Activated gamma-delta T cell treated with anti-CD3 and anti-CD28 coated beads, Interleukin-2, amount 50 U/mL, for 16 hours (primary cell): ENCODE results near the gene MTX1.
"Not testable (repeated sequence)": the region's sequence is repeated elsewhere in the genome, so short reads cannot be mapped to it uniquely, and the experiment has no call there.

Source experiments
- DNase-seq: peaks from one replicate; pipeline ENCODE4 v3.0.0-alpha.2; 2020; ENCODE audit warnings: low read depth

Gene MTX1, protein sequence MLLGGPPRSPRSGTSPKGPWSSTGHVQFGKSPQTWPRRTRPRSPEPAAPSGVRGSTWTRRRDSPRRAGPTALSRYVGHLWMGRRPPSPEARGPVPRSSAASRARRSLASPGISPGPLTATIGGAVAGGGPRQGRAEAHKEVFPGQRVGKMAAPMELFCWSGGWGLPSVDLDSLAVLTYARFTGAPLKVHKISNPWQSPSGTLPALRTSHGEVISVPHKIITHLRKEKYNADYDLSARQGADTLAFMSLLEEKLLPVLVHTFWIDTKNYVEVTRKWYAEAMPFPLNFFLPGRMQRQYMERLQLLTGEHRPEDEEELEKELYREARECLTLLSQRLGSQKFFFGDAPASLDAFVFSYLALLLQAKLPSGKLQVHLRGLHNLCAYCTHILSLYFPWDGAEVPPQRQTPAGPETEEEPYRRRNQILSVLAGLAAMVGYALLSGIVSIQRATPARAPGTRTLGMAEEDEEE

DNA sequence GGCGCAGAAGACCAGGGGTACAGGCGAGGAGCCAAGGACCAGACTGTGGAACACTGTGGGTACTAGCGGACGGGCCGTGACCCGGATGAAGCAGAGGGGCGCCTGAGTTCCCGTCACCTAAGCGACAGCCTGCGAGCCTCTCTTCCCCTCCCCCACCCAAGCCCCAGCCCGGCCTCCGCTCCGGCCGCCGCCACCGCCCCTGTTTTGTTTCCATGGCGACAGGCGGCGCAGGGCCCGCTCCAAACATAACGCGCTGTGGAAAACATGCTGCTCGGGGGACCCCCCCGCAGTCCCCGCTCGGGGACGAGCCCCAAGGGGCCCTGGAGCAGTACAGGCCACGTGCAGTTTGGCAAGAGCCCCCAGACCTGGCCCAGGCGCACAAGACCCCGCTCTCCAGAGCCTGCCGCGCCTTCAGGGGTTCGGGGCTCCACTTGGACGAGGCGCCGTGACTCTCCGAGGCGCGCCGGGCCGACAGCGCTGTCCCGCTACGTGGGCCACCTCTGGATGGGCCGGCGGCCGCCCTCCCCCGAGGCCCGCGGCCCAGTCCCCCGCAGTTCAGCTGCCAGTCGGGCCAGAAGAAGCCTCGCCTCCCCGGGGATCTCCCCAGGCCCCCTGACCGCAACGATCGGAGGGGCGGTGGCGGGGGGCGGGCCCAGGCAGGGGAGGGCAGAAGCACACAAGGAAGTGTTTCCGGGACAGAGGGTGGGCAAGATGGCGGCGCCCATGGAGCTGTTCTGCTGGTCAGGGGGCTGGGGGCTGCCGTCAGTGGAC lies at the start of gene MTX1:
MTX1 (plus strand) TSS at position 155 of the 771 bp plus-strand sequence; CDS start at position 265, 110 bp downstream.
- DNase-seq = peak; percentile 88

DNA sequence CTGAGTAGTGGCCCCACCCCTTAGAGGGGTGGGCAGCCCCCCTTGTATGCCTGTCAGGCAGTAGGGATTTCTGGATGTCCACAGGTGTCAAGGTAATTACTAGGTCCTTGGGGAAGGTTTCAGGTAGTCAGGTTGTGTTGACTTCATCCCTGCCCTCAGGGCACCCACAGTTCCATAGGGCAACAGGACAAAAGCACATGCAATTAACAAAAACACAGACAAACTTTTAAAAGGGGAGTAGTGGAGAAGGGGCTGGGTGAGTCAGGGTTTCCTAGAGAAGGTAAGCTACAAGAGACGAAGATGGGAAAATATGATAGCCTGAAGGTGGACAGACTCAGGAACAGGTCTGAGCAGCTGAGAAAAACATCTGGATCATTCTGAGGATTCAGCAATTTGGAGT lies 49.5 kb upstream of the MTX1 start:
- no peak for DNase-seq

GRCh38 chr1:155160128-155160527 lies 48.4 kb upstream of the MTX1 start:
- DNase-seq = no peak

- not testable (repeated sequence) for DNase-seq
These were observed 45.9 kb upstream of the MTX1 start for GRCh38 chr1:155162631-155163030.

- DNase-seq = not testable (repeated sequence)
These were observed 44.7 kb upstream of the MTX1 start for GRCh38 chr1:155163785-155164184.

DNA sequence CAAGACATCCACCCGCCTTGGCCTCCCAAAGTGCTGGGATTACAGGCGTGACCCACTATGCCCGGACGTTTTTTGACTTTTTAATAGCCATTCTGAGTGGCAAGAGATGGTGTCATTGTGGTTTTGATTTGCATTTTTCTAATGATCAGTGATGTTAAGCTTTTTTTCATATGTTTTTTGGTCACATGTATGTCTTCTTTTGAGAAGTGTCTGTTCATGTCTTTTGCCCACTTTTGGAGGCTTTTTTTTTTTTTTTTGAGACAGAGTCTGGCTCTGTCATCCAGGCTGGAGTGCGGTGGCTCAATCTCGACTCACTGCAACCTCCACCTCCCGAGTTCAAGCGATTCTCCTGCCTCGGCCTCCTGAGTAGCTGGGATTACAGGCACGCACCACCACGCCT lies 43.9 kb upstream of the MTX1 start:
- not testable (repeated sequence) for DNase-seq

DNA sequence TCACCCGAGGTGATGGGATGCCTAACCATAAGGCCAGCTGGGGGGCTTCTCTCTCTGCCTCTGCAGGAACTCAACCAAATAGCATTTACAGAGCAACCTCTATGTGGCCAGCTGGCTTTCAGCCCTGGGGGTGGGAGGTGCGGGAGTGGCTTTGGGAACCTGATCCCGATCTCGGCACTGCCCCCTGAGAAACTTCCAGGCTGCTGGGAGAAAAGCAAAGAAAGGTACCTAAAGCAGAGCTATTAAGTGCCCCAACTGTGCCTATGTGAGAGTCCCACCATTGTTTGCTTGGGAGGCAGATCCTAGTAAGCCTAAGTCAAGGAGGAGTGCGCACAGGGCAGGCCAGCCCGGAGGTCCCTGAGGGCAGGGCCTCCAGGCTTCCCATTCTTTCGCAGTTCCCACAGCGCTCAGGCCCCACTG lies 42.4 kb upstream of the MTX1 start:
- no peak for DNase-seq

GRCh38 chr1:155166471-155167165 lies 41.9 kb upstream of the MTX1 start:
- no peak for DNase-seq

DNA sequence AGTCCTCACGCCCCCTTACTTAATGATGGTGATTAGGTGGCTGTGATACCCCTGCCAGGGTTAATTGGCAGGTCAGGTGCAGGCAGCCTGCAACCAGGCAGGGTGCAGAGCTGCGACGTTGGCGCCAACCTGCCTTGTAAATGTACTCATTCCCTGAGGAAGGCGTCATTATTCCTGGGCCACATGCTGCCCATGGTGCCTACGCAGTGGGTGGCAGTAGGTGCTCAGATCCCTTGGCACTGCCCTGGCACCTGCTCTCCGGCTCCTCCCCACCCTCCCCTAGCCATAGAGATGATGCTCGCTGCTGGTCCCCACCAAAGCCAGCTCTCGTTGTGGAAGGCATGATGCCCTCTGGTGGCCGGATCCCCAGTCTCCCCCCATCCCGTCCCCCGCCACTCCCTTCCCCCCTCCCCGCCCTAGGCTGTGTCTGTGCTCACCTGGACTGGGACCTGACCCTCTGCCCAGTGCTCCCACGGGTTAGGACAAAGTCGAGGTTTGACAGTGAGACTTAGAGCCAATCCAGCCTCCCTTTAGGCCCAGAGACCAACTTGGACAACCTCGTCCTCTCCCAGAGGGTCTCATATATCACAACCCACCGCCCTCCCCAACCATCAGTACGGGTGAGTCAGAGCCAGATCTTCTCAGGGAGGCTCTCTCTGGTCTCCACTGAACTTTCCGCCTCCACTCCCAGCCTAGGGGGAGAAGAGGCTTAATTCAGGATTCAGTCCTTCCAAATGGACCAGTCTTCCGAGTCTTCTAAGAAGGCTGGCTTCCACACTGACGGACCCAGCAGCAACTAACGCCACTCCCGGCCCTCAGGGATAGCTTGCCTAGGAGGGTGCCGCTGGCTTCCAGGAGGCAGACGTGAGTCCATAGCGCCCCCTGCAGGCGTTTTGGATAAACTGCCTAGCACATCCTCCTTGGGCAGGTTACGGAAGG lies 41.1 kb upstream of the MTX1 start:
- peak; percentile 78 for DNase-seq

- DNase-seq = not testable (repeated sequence)
These were observed 40.4 kb upstream of the MTX1 start for GRCh38 chr1:155168105-155168445.

DNA sequence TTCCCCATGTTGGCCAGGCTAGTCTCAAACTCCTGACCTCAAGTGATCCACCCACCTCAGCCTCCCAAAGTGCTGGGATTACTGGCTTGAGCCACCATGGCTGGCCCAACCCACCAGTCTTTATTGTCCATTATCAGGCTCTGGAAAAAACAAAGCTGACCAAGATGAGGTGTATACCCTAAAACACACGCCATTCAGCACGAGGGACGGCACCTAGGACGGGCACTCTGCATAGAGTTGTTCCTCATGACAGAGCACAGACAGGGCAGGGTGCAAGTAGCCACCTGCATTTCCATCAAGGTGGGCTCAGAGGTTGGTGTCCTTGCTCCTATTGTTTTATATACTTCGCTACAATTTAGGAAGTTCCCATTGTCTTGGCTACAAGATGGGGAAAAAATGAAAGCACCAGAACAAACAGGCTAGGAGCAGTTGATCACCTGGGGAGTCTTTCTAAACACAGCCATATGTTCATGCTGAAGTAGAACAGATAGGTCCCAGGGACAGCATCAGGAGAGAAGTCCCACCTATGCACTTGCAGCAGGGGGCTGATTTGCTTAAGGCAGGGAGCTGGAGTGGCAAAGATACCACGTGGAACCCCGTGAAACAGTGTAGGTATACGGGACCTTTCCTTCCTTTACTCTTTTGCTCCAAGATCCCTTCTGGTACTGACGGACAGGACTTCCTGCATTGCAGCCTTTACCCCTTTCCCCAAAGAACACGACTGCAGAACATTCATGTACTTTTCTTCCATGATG lies 39.9 kb upstream of the MTX1 start:
- no peak for DNase-seq

- no peak for DNase-seq
These were observed 39.0 kb upstream of the MTX1 start for GRCh38 chr1:155169541-155169940.

- no peak for DNase-seq
These were observed 38.3 kb upstream of the MTX1 start for GRCh38 chr1:155170101-155170785.

DNA sequence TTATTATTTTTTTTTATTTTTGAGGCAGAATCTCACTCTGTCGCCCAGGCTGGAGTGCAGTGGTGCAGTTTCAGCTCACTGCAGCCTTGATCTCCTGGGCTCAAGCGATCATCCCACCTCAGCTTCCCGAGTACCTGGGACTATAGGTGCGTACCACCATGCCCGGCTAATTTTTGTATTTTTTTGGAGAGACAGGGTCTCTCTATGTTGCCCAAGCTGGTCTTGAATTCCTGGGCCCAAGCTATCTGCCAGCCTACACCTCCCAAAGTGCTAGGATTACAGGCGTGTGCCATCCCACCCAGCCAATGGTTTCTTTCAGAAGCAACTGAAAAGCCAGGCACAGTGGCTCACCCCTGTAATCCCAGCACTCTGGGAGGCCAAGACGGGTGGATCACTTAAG lies 37.7 kb upstream of the MTX1 start:
- DNase-seq = no peak

- DNase-seq = no peak
These were observed 36.4 kb upstream of the MTX1 start for GRCh38 chr1:155171836-155172731.

DNA sequence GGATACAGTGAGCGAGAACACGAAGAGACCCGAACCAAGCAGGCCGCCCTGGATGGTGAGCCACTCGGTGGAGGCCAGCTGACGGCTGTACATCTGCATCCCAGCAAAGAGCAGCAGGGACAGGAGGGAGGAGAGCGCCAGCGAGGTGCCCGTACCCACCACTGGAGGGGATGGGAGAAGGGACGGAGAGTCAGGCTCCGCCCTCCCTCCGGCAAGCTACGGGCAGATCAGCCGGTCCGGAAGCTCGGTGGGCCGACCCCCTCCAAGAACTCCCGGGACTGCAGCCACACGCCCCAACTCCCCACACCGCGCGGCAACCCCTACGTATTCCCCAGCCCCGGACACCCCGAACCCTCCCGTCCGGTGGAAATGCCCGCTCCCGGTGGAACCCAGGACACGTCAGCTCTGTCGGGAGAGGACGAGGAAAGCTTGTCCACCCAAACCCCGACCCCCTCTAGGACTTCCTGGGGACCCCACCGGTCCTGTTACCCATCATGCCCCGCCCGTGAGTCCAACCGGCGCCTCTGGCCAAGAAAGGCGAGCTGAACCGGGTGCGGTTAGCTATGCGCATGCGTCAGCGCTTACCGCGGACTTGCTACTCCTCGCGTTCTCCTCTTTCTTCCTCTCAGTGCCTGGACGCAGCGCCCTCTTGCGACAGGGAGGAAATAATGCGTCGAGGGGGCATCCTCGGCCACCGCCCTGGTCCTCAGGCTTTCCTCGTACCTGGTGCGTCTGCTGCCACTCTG lies 35.6 kb upstream of the MTX1 start, which contains the start of gene KRTCAP2:
KRTCAP2 (minus strand) TSS at position 573 of the 746 bp plus-strand sequence; CDS start at position 493, 80 bp downstream.
- peak; percentile 91 for DNase-seq

DNA sequence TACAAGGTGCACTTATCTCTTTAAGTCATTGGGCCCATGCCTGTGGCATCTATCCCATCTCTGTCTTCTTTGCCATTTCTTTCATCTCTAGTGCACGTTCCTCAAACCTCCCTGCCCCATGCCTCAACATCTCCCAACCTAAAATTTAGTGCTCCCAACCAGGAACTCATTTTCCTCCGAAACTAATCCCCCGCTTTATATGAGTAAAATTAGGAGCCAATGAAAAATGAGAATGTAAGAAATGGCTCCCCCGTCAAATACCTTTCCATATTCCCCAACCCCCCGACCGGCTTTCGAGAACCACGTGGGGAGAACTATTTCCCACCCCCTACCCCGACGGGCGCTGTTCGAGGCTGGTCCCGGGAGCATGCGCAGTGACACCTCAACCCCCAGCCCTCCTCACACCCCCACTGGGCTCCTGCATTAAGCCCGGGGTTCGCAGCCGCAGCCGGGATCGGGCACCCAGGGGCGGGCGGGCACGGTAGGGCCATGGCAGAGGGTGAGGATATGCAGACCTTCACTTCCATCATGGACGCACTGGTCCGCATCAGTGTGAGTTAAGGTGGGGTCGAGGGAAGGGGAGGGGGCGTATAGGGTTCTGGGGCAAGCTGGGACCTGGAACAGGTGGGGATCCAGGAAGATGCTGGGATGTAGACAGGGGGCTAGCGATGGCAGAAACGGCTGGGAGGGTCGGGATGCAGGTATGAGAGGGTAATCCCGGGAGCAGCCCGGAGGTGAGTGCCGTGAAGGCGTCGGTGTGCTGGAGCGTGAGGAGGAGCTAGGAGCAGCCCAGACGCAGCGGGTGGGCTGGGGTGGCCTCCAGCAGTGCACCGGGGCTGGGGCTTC lies 34.8 kb upstream of the MTX1 start, which contains the start of gene TRIM46:
TRIM46 (plus strand) TSS at position 372 of the 846 bp plus-strand sequence; CDS start at position 490, 118 bp downstream.
- peak; percentile 42 for DNase-seq
